Bronchial epithelial cell (primary cell): ENCODE results near the gene ISCA2. TPM values are rescaled to one million over a fixed set of nuclear protein-coding genes. Genes with fewer than 3 reads are reported as not detected.

Experiments
- DNase-seq: peaks from one replicate; pipeline ENCODE4 v3.0.0-alpha.2; 2010; ENCODE audit warnings: low read depth
- FAIRE-seq: peaks from 2 replicates; lab custom pipeline; 2011; peaks lifted over from hg19 to GRCh38; lab: Jason Lieb, UNC
- H3K27me3 ChIP-seq: 2 replicates; pipeline ENCODE4 v1.5.1; 2011; ENCODE audit warnings: low read length; ENCODE audit not compliant: control insufficient read depth, insufficient read depth
- H3K36me3 ChIP-seq: 2 replicates; pipeline ENCODE4 v1.5.1; 2011; ENCODE audit warnings: low read length; ENCODE audit not compliant: control insufficient read depth, insufficient read depth
- H3K4me3 ChIP-seq: 2 replicates; pipeline ENCODE4 v1.5.1; 2011; ENCODE audit warnings: mild to moderate bottlenecking, low read depth, low read length, control low read depth
- total RNA-seq: library from RNA; depleted of rRNA; stranded (reverse); fragments of >200 nt; gene quantifications from 2 replicates; pipeline ENCODE4 v1.2.1, GENCODE V29; 2014
- TF ChIP-seq, protein P1 (sequence below): IDR thresholded peaks from 2 replicates; pipeline ENCODE4 v1.5.1; 2011; ENCODE audit warnings: mild to moderate bottlenecking, moderate library complexity, low read length, control low read depth, inconsistent platforms; ENCODE audit not compliant: insufficient read depth, severe bottlenecking

Gene ISCA2
- total RNA-seq, 1 donor from 2014 or later = 11.3 TPM

DNA sequence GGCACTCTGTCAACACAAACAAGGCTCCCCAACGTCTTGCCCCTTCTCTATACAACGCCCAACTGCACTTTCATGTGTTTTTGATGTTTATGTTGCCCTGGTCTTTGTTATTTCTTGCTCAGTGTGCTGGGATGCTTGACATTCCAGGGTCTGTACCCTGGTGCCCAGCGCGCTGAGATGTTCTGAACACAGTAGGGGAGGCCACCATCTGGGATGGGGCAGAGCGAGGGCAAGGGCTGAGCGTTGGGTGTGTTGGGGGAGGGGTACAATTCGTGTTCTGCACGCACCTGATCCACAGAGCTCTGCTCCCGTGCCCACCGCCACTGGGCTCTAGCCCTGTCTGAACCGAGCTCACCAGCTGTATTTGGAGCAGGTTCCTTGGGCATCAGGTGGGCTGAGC, 52.9 kb downstream of the ISCA2 start:
- TF ChIP-seq, protein P1, sequence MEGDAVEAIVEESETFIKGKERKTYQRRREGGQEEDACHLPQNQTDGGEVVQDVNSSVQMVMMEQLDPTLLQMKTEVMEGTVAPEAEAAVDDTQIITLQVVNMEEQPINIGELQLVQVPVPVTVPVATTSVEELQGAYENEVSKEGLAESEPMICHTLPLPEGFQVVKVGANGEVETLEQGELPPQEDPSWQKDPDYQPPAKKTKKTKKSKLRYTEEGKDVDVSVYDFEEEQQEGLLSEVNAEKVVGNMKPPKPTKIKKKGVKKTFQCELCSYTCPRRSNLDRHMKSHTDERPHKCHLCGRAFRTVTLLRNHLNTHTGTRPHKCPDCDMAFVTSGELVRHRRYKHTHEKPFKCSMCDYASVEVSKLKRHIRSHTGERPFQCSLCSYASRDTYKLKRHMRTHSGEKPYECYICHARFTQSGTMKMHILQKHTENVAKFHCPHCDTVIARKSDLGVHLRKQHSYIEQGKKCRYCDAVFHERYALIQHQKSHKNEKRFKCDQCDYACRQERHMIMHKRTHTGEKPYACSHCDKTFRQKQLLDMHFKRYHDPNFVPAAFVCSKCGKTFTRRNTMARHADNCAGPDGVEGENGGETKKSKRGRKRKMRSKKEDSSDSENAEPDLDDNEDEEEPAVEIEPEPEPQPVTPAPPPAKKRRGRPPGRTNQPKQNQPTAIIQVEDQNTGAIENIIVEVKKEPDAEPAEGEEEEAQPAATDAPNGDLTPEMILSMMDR = no peak
- FAIRE-seq (no peak), DNase-seq (no peak)
- Histone ChIP-seq H3K27me3 (no peaks in the 10 kb centered on the region), H3K36me3 (no peaks in the 10 kb centered on the region), H3K4me3 (no peak overlapping the region)

Other genes with a start within 250 kb of the ISCA2 start
- gene ABCD4, start 190.8 kb upstream of the ISCA2 start, total RNA-seq = 13.2 and 14.0 TPM in 2 replicates
- gene VRTN, start 145.3 kb upstream of the ISCA2 start, total RNA-seq = not detected in 2 replicates
- gene SYNDIG1L, start 67.6 kb upstream of the ISCA2 start, total RNA-seq = under 0.01 TPM in 1 of 2 replicates, not detected in the other
- 154 and 191 TPM in 2 replicates for gene NPC2, start 460 bp upstream of the ISCA2 start, total RNA-seq
- 4.1 and 6.6 TPM in 2 replicates for gene LTBP2, start 118.5 kb downstream of the ISCA2 start, total RNA-seq
- gene AREL1, start 219.3 kb downstream of the ISCA2 start, total RNA-seq = 16.6 and 19.6 TPM in 2 replicates
- 34.2 and 39.0 TPM in 2 replicates for gene FCF1, start 219.4 kb downstream of the ISCA2 start, total RNA-seq